IMR-90 (cell line): ENCODE data around the gene DCP2. TPM values are rescaled to one million over a fixed set of nuclear protein-coding genes. Genes with fewer than 3 reads are reported as not detected.
A peak's percentile ranks its signal among the peaks of the same experiment; 100 is the strongest.

ENCODE experiments used
- ATAC-seq: fragments of 200-7000 bp; cut with Tn5 transposase; 2 replicates; pipeline ENCODE4 v1.9.1; 2020; ENCODE audit warnings: low read depth, mild to moderate bottlenecking, moderate library complexity
- BruUV-seq: library from RNA; stranded (reverse); fragments of 400-500 nt; replicated peaks from 2 replicates; lab custom pipeline; 2021; lab: Mats Ljungman, UMichigan
- CTCF ChIA-PET: fragments of 300-600 bp; formaldehyde crosslinking; extraction: SDS; loops from one replicate; lab custom pipeline; 2021; ENCODE audit warnings: antibody characterized with exemption; lab: Yijun Ruan, JAX
- POLR2A ChIA-PET: fragments of 300-600 bp; sonication (Branson Sonifier 250); formaldehyde crosslinking; loops from one replicate; lab custom pipeline; 2022; ENCODE audit warnings: antibody characterized with exemption; ENCODE audit not compliant: unreplicated experiment; lab: Charles Lee
- DNase-seq: peaks from one replicate; pipeline ENCODE4 v3.0.0; 2013
- H2AFZ ChIP-seq: replicated peaks from 2 replicates; pipeline ENCODE3; 2013; ENCODE audit warnings: low read length, mild to moderate bottlenecking; ENCODE audit not compliant: poor library complexity
- H2AK5ac ChIP-seq: 2 replicates; pipeline ENCODE4 v1.6.1; 2013; ENCODE audit warnings: low read depth, low read length, inconsistent platforms
- H2AK9ac ChIP-seq: replicated peaks from 2 replicates; pipeline ENCODE3; 2013; ENCODE audit warnings: mild to moderate bottlenecking, low read depth, low read length, moderate library complexity; ENCODE audit not compliant: poor library complexity
- H2BK120ac ChIP-seq: 2 replicates; pipeline ENCODE4 v1.6.1; 2013; ENCODE audit warnings: low read depth, low read length, inconsistent platforms
- H2BK15ac ChIP-seq: 3 replicates; pipeline ENCODE4 v1.6.1; 2013; ENCODE audit warnings: low read depth, low read length, inconsistent platforms
- H2BK20ac ChIP-seq: 2 replicates; pipeline ENCODE4 v1.6.1; 2013; ENCODE audit warnings: low read depth, mild to moderate bottlenecking, inconsistent platforms, low read length, moderate library complexity
- H2BK5ac ChIP-seq: 2 replicates; pipeline ENCODE4 v1.6.1; 2013; ENCODE audit warnings: mild to moderate bottlenecking, low read depth, low read length, inconsistent platforms; ENCODE audit not compliant: poor library complexity, severe bottlenecking
- H3K14ac ChIP-seq: replicated peaks from 2 replicates; pipeline ENCODE4 v1.6.1; 2013; ENCODE audit warnings: low read depth, low read length, inconsistent platforms
- H3K18ac ChIP-seq: 2 replicates; pipeline ENCODE4 v1.6.1; 2013; ENCODE audit warnings: low read depth, low read length, control low read depth
- H3K23ac ChIP-seq: 2 replicates; pipeline ENCODE4 v1.6.1; 2013; ENCODE audit warnings: low read depth, low read length, inconsistent platforms
- H3K27ac ChIP-seq: 2 replicates; pipeline ENCODE4 v1.5.1; 2013; ENCODE audit warnings: mild to moderate bottlenecking, control low read depth, low read length; ENCODE audit not compliant: insufficient read depth
- H3K27me3 ChIP-seq: 2 replicates; pipeline ENCODE4 v1.6.1; 2013; ENCODE audit warnings: low read length; ENCODE audit not compliant: control insufficient read depth, insufficient read depth
- H3K36me3 ChIP-seq: 2 replicates; pipeline ENCODE4 v1.6.1; 2013; ENCODE audit warnings: low read length, mixed read lengths; ENCODE audit not compliant: control insufficient read depth, insufficient read depth
- H3K4ac ChIP-seq: 2 replicates; pipeline ENCODE4 v1.6.1; 2013; ENCODE audit warnings: low read depth, low read length, inconsistent platforms
- H3K4me1 ChIP-seq: 2 replicates; pipeline ENCODE4 v1.6.1; 2013; ENCODE audit warnings: low read length, mixed read lengths; ENCODE audit not compliant: control insufficient read depth, insufficient read depth
- H3K4me2 ChIP-seq: 2 replicates; pipeline ENCODE4 v1.6.1; 2013; ENCODE audit warnings: low read depth, mild to moderate bottlenecking, control low read depth, low read length, moderate library complexity
- H3K4me3 ChIP-seq: 2 replicates; pipeline ENCODE4 v1.5.1; 2013; ENCODE audit warnings: low read depth, mild to moderate bottlenecking, control low read depth, low read length, moderate library complexity; ENCODE audit not compliant: insufficient read depth
- H3K56ac ChIP-seq: 2 replicates; pipeline ENCODE4 v1.6.1; 2013; ENCODE audit warnings: low read length, inconsistent platforms; ENCODE audit not compliant: insufficient read depth; ENCODE audit errors: extremely low read depth
- H3K79me1 ChIP-seq, 2 experiments: 2 replicates each; pipeline ENCODE4 v1.6.1; 2013; ENCODE audit warnings: low read length in 2 of 2, inconsistent platforms in 1 of 2, low read depth in 1 of 2
- H3K9ac ChIP-seq: 2 replicates; pipeline ENCODE4 v1.6.1; 2013; ENCODE audit warnings: low read depth, low read length, control low read depth
- H3K9me1 ChIP-seq: 2 replicates; pipeline ENCODE4 v1.6.1; 2013; ENCODE audit warnings: low read length, inconsistent platforms; ENCODE audit not compliant: insufficient read depth
- H3K9me3 ChIP-seq: 2 replicates; pipeline ENCODE4 v1.6.1; 2013; ENCODE audit warnings: low read length; ENCODE audit not compliant: control insufficient read depth, insufficient read depth
- H4K20me1 ChIP-seq: 2 replicates; pipeline ENCODE4 v1.6.1; 2013; ENCODE audit warnings: low read length, inconsistent platforms; ENCODE audit not compliant: insufficient read depth
- H4K5ac ChIP-seq: 2 replicates; pipeline ENCODE4 v1.6.1; 2013; ENCODE audit warnings: mild to moderate bottlenecking, low read depth, low read length, control low read depth
- H4K8ac ChIP-seq, 2 experiments: 2 replicates each; pipeline ENCODE4 v1.6.1; 2013; ENCODE audit warnings: low read depth in 2 of 2, low read length in 2 of 2, control low read depth in 1 of 2, inconsistent platforms in 1 of 2
- H4K91ac ChIP-seq: 2 replicates; pipeline ENCODE4 v1.6.1; 2013; ENCODE audit warnings: low read depth, low read length, inconsistent platforms; ENCODE audit not compliant: insufficient read depth
- CEBPB ChIP-seq: IDR thresholded peaks from 2 replicates; pipeline ENCODE4 v1.6.1; 2012; ENCODE audit warnings: low read depth, low read length, improper control_type of control experiment
- MAZ ChIP-seq: IDR thresholded peaks from 2 replicates; pipeline ENCODE4 v1.6.1; 2012; ENCODE audit warnings: low read depth, mild to moderate bottlenecking, low read length, improper control_type of control experiment, moderate library complexity, borderline replicate concordance
- RAD21 ChIP-seq: IDR thresholded peaks from 2 replicates; pipeline ENCODE4 v1.6.1; 2012; ENCODE audit warnings: low read length, improper control_type of control experiment
- WGBS, 2 experiments: methylation state at CpG; one replicate each; pipeline versions ENCODE4 v1.1.5 to v1.1.7; 2013; ENCODE audit warnings: missing lambda C conversion rate in 2 of 2; ENCODE audit not compliant: insufficient read length in 1 of 2; ENCODE audit errors: extremely low coverage in 2 of 2; 5-methylcytosine and 5-hydroxymethylcytosine counted together
- dilution Hi-C: fragments of 300-500 bp; cut with HindIII; formaldehyde crosslinking; loops from one replicate; pipeline ENCODE4 v1.14.3; 2018; ENCODE audit warnings: low sequenced_read_pairs; ENCODE audit not compliant: unreplicated experiment
- in situ Hi-C: fragments of 300-500 bp; cut with MboI; formaldehyde crosslinking; loops from 3 replicates; pipeline ENCODE4 v1.14.3; 2019; ENCODE audit warnings: low sequenced_read_pairs, inconsistent platforms, mixed read lengths
- intact Hi-C: fragments of 100-400 bp; cut with micrococcal nuclease; formaldehyde crosslinking; loops from 2 replicates; pipeline ENCODE4 v1.10.0; 2022
- polyA plus RNA-seq, 3 experiments: library from polyadenylated mRNA; depleted of rRNA; stranded (reverse); fragments of >200 nt; gene quantifications; 2 replicates each; pipeline ENCODE4 v1.2.3, GENCODE V29; 2012; ENCODE audit warnings: low replicate concordance in 1 of 3
- total RNA-seq: library from RNA; depleted of rRNA; stranded (reverse); fragments of >200 nt; gene quantifications from 2 replicates; pipeline ENCODE4 v1.2.3, GENCODE V29; 2012

Gene DCP2
- total and polyA plus RNA-seq, 2 of the 4 experiments (the other 2 are of a cell fraction), result 6.9 to 18.6 TPM

- H2AFZ ChIP-seq, result no peak overlapping the region
These were observed 20.3 kb downstream of the DCP2 start for GRCh38 chr5:112996830-112997374.

More at GRCh38 chr5:112996830-112997374, 20.3 kb downstream of the DCP2 start:
- ChIA-PET CTCF (interaction anchor here (0.7 to 3.5 kb wide), 19 partner anchors 11 to 609 kb away, joined by 3 to 23 read pairs (median 4); partner anchors contain the start of genes DCP2 and YTHDC2), POLR2A (no interaction called here)
- WGBS, 2 experiments, result 0% methylated on average over 1 of the region's 4 CpGs; no CpG with 5 or more reads in 1 of the 2 experiments
- no peak overlapping the region; the same call in 1 of the 2 replicates for H3K14ac ChIP-seq
- peaks cover 9% of the 10 kb centered on the region; the same call in 1 of the 2 replicates for H3K4me1 ChIP-seq
- no TSS peak for BruUV-seq
- TF ChIP-seq MAZ (no peak), CEBPB (no peak), RAD21 (peak; percentile 6; the same call in 1 of the 2 replicates)
- no peak overlapping the region for H4K91ac ChIP-seq
- no peak overlapping the region for H3K9ac ChIP-seq
- H3K23ac ChIP-seq, result peak overlapping the region; percentile 39; the same call in 1 of the 2 replicates
- no peaks in the 10 kb centered on the region for H3K27me3 ChIP-seq
- H3K27ac ChIP-seq, result peak overlapping the region; percentile 65; the same call in 1 of the 2 replicates
- no peak overlapping the region for H3K56ac ChIP-seq
- DNase-seq, result peak; percentile 72
- peaks cover 20 to 47% of the 10 kb centered on the region in 2 experiments for H3K79me1 ChIP-seq
- H3K4me3 ChIP-seq, result no peak overlapping the region
- no peaks in the 10 kb centered on the region for H3K9me1 ChIP-seq
- no peak overlapping the region; the same call in 2 of the 3 replicates for H2BK15ac ChIP-seq
- peak overlapping the region; percentile 60; the same call in 1 of the 2 replicates for H4K5ac ChIP-seq
- in situ Hi-C loops (loop anchor here (10.0 kb wide), 1 partner anchor 588 kb away; no protein-coding TSS in a partner anchor), dilution Hi-C loops (no loop called here), intact Hi-C loops (loop anchor here (1.0 to 5.0 kb wide), 5 partner anchors 130 to 609 kb away; no protein-coding TSS in a partner anchor)
- H2AK5ac ChIP-seq, result no peak overlapping the region
- peak; percentile 67 for ATAC-seq
- H3K4me2 ChIP-seq, result peak overlapping the region; percentile 71; the same call in 1 of the 2 replicates
- peak overlapping the region; percentile 44; the same call in 1 of the 2 replicates for H2BK20ac ChIP-seq
- peak overlapping the region; percentile 82; the same call in 1 of the 2 replicates for H3K18ac ChIP-seq
- H3K36me3 ChIP-seq, result peaks cover 8% of the 10 kb centered on the region
- 0 out of 2 replicates have a peak overlapping the region, but pooled peaks have one; percentile 47 for H2BK120ac ChIP-seq
- H2BK5ac ChIP-seq, result peak overlapping the region; percentile 54
- peak overlapping the region in 1 of 2 experiments; percentile 22; a peak in 1 of 4 replicates for H4K8ac ChIP-seq
- no peaks in the 10 kb centered on the region; the same call in 1 of the 2 replicates for H4K20me1 ChIP-seq
- H3K4ac ChIP-seq, result no peak overlapping the region
- no peak overlapping the region for H2AK9ac ChIP-seq
- H3K9me3 ChIP-seq, result no peaks in the 10 kb centered on the region
